ENCODE results near the gene C21orf91. TPM values are rescaled to one million over a fixed set of nuclear protein-coding genes. Genes with fewer than 3 reads are reported as not detected.

Gene C21orf91
- polyA plus RNA-seq, 2 of the 4 experiments (the other 2 are of a cell fraction), result 1.9 to 5.5 TPM

DNA sequence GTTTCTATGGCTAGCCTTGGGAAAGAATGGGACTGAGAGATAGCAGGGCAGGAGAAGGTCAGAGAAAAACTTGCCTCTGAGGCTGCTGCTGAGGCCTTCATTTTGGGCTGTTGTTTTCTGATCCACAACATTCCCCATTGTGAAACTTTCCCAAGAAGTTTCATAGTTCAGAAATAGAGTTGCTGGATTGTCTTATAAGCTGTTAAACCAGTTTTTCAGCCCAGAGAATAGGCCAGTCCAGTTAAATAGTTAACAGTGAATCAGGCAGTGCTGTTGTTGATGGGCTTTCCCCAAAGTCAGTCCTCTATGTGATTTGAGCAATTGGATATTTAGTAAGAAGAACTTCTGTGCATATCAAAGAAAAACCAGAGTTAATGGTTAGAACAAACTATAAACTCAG, 77.0 kb downstream of the C21orf91 start:
- H3K9me3 ChIP-seq, result no peaks in the 10 kb centered on the region
- TF ChIP-seq POLR2A (IDR thresholded peaks at IDR 0.05; ENCODE audit: low read length) (no peak), EP300 (IDR thresholded peaks at IDR 0.05) (no peak), ESRRA (IDR thresholded peaks at IDR 0.05; ENCODE audit: borderline replicate concordance, low read length) (no peak), SMC3 (IDR thresholded peaks at IDR 0.05) (no peak), FOXS1 (CRISPR knock-in tag; IDR thresholded peaks at IDR 0.05) (no peak), HEYL (CRISPR knock-in tag; IDR thresholded peaks at IDR 0.05) (no peak), RARB (CRISPR knock-in tag; IDR thresholded peaks at IDR 0.05) (no peak), FOSL2 (IDR thresholded peaks at IDR 0.05) (no peak), FOSL2 (CRISPR knock-in tag; IDR thresholded peaks at IDR 0.05) (no peak), ZFP36 (IDR thresholded peaks at IDR 0.05; ENCODE audit: borderline replicate concordance, partially characterized antibody) (no peak), TFCP2L1 (CRISPR knock-in tag; IDR thresholded peaks at IDR 0.05) (no peak), RNF2 (IDR thresholded peaks at IDR 0.05; ENCODE audit: borderline replicate concordance, low read depth) (no peak), ZNF302 (CRISPR knock-in tag; IDR thresholded peaks at IDR 0.05) (no peak), HOXA7 (CRISPR knock-in tag; IDR thresholded peaks at IDR 0.05) (no peak), CHD4 (IDR thresholded peaks at IDR 0.05; ENCODE audit: borderline replicate concordance) (no peak)
- TF ChIP-seq, protein P1, sequence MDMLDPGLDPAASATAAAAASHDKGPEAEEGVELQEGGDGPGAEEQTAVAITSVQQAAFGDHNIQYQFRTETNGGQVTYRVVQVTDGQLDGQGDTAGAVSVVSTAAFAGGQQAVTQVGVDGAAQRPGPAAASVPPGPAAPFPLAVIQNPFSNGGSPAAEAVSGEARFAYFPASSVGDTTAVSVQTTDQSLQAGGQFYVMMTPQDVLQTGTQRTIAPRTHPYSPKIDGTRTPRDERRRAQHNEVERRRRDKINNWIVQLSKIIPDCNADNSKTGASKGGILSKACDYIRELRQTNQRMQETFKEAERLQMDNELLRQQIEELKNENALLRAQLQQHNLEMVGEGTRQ (IDR thresholded peaks at IDR 0.05), result no peak
- TF ChIP-seq, protein P2, sequence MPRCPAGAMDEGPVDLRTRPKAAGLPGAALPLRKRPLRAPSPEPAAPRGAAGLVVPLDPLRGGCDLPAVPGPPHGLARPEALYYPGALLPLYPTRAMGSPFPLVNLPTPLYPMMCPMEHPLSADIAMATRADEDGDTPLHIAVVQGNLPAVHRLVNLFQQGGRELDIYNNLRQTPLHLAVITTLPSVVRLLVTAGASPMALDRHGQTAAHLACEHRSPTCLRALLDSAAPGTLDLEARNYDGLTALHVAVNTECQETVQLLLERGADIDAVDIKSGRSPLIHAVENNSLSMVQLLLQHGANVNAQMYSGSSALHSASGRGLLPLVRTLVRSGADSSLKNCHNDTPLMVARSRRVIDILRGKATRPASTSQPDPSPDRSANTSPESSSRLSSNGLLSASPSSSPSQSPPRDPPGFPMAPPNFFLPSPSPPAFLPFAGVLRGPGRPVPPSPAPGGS (IDR thresholded peaks at IDR 0.05), result no peak
- TF ChIP-seq, protein P3, sequence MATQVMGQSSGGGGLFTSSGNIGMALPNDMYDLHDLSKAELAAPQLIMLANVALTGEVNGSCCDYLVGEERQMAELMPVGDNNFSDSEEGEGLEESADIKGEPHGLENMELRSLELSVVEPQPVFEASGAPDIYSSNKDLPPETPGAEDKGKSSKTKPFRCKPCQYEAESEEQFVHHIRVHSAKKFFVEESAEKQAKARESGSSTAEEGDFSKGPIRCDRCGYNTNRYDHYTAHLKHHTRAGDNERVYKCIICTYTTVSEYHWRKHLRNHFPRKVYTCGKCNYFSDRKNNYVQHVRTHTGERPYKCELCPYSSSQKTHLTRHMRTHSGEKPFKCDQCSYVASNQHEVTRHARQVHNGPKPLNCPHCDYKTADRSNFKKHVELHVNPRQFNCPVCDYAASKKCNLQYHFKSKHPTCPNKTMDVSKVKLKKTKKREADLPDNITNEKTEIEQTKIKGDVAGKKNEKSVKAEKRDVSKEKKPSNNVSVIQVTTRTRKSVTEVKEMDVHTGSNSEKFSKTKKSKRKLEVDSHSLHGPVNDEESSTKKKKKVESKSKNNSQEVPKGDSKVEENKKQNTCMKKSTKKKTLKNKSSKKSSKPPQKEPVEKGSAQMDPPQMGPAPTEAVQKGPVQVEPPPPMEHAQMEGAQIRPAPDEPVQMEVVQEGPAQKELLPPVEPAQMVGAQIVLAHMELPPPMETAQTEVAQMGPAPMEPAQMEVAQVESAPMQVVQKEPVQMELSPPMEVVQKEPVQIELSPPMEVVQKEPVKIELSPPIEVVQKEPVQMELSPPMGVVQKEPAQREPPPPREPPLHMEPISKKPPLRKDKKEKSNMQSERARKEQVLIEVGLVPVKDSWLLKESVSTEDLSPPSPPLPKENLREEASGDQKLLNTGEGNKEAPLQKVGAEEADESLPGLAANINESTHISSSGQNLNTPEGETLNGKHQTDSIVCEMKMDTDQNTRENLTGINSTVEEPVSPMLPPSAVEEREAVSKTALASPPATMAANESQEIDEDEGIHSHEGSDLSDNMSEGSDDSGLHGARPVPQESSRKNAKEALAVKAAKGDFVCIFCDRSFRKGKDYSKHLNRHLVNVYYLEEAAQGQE (IDR thresholded peaks at IDR 0.05), result no peak
- H3K27ac ChIP-seq, result no peak overlapping the region
- no peak for ATAC-seq
- POLR2A ChIA-PET, result no interaction called here
- FAIRE-seq, result no peak
- CTCF ChIA-PET, result interaction anchor here (0.6 kb wide), 1 partner anchor 162 kb away, joined by 3 read pairs; no protein-coding TSS in a partner anchor
- no peak overlapping the region for H3K4me3 ChIP-seq
- no peak overlapping the region for H3K4me2 ChIP-seq
- no peak for DNase-seq (ENCODE audit: low read depth in 1 of 2, low spot score in 1 of 2)
- H3K4me1 ChIP-seq, result no peaks in the 10 kb centered on the region

Other genes with a start within 250 kb of the C21orf91 start
- gene BTG3, start 206.5 kb downstream of the C21orf91 start, polyA plus RNA-seq (2011; rRNA removed), result 40.0 and 46.1 TPM in 2 replicates
- gene BTG3, start 206.5 kb downstream of the C21orf91 start, polyA plus RNA-seq (2017; fragmentation: RNase III; extraction: RNeasy Plus Mini Kit Qiagen cat#74134 plus additional on column Dnase treatment), result 18.7 to 21.0 TPM (median 19.6 TPM) in 3 replicates

Data from A549 (cell line).